GM19395 (cell line): ENCODE measurements around the gene CAMTA1.

Source experiments
- ATAC-seq: cut with Tn5 transposase; IDR thresholded peaks from one replicate; pipeline ENCODE4 v1.9.1; 2021; ENCODE audit warnings: mild to moderate bottlenecking, moderate library complexity; ENCODE audit not compliant: unreplicated experiment

The CAMTA1 gene

DNA sequence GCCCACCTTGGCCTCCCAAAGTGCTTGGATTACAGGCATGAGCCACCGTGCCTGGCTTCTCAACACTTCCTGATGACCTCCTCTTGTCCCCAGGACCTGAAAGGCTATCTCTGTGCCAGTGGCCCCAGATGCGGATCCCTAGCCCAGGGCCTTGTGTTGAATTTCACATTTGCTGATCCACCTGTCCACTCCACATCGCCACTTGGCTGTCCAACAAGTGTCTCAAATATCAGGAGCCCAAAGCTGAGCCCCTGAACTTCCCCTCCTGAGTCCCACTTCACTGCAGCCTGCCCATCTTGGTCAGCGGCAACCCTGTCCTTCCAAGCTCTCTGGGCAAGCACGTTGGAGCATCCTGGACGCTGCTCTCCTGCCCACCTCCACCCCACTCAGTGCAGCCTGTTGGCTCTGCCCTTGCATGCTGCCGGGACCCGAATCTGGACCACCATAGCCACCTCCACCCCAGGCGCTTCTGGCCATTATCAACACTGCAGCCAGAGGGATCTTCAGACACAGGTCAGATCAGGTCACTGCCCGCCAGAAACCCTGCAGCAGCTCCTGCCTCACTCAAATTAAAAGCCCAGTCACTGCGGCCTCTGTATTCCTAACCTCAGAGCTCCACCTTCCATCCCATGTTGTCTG is 633.3 kb downstream of the CAMTA1 start:
- no peak for ATAC-seq

DNA sequence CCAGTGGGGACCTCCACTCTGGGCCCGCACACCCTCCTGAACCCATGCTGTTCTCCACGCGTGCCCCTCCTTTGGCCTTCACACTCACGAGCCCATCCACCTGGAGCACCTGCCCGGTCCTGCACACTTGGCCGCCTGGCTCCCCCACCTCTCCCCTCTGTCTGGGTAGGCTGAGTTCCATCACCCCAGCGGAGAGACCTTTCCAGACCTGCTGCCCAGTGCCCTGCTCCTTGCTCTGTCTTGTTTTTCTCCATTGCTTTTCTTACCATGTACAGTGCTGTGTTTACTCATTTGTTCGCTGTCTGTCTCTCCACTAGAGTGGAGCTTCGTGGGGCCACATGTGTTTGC is 634.8 kb downstream of the CAMTA1 start:
- ATAC-seq, result no peak

DNA sequence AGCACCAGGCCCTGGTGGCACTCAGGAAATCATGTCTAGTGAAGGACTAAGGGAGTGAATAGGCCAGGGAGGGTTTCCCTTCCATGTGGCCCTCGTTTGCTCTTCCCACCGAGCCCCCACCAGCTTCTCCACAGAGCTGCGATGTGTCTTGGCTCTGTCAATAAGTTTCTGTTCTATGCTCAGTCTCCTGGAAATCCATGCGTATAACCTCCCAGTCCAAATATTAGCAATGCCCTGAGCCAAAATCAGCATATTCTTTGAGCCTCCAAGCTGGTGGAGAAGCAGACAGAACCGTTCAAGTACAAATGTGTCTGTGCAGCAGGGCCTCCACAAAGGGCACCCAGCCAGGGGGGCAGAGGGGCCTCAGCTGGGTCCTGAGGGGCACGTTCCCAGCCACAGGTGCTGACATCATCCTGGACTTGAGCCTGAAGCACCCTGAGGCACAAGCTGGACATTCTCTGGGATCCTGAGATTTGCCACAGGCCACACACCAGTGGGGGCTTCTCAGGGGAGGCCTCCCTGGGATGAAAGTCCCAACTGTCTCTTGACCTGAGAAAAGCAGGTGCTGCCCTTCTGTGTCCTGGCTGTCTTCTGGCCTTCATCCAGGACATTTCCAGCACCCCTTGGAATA is 635.3 kb downstream of the CAMTA1 start:
- no peak for ATAC-seq

DNA sequence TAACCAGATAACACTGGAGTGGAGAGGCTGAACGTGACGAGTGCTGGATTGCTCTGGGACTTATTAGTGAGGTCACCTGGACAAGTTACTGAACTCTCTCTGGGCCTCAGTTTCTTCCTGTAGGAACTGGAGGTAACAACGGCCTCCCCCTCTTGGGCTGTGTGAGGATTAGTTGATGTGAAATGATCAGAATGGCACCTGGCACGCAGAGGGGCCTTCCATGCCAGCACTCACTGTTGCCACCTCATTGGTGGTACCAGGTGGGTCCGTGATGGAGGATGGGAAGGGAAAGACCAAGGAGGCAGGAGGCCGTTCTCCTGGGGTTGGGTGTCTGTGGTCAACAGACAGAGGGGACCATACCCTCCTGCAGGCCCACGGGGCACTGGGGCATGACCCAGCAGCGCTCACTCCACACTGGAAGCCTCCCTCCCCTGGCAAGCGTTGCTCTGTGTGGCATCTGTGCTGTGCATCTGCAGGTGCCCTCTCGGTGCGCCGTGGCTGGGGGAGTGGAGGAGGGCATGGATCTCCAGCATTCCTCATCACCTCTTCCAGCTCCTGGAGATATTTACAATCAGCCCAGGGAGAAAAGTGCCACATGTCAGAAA is 636.3 kb downstream of the CAMTA1 start:
- ATAC-seq, result no peak

DNA sequence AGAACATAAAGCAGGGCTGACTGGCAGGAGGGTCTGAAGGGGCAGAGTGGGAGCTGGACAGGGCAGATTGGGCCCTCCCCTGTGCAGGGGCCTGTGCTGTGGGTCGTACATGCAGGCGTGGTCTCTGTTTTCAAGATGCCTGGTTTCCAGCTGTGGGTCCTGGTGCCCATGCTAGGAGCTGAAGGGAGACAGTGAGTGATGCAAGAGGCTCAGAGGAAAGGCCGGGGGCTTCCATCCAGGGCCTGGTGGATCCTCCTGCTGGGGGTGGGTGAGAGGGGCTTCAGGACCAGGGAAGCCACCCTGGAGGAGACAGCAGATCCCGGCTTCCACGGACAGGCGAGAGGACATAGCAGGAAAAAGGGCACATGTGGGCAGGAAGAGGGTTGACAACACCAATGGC is 636.8 kb downstream of the CAMTA1 start:
- no peak for ATAC-seq

DNA sequence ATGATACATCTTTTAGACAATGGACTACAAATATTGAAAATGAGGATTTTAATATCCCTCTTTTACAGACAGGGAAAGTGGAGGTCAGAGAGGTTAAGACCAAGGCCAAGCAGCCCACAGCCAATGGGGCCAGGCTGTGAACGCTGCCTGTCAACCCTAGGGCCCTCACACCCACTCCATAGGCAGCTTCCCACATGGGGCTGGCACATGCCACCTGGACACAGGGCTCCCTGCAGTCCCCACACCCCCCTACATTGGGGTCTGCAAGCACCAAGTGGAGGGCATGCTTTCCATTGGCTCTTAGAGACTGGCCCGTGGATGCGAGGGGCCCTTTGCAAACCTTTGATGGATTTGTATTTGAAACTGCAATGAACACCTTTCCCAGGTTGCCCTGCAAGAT is 637.3 kb downstream of the CAMTA1 start:
- no peak for ATAC-seq

DNA sequence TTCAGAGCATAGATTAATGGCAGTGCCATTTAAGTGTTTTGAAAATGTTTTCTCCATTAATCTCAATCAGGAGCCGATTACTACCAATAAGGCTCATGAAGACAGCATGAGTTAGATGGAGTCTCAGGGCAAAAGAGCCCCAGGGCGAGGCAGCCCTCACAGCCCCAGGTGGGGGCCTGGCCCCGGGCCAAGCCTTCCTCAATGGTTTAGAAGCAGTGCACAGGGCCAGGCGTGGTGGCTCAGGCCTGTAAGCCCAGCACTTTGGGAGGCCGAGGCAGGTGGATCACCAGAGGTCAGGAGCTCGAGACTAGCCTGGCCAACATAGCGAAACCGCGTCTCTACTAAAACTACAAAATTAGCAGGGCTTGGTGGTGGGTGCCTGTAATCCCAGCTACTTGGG is 637.7 kb downstream of the CAMTA1 start:
- ATAC-seq, result no peak

DNA sequence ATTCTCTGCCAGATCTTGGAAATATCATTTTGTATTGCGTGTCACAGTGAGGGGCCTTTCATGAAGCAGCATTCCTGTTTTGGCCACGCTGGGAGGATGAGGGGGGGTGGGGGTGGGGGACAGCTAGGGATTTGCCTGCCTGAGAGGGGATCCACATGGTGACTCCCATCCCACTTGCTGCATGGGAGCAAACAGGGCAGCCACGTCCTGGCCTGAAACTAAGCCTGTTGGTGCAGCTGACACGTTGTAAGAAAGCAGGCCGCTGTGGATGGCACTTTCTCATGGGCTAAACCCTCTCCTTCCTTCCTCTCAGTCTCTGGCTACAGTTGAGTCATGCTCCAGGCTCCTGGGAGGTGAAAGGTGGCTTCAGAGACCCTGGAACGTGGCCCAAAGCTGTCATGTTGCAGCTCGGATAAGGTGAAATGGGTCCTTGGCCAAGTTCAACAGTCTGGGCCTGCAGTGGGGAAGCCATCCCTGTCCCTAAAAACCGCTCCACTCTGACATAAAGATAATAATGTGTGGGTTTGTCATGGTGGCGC is 639.2 kb downstream of the CAMTA1 start:
- ATAC-seq, result no peak

DNA sequence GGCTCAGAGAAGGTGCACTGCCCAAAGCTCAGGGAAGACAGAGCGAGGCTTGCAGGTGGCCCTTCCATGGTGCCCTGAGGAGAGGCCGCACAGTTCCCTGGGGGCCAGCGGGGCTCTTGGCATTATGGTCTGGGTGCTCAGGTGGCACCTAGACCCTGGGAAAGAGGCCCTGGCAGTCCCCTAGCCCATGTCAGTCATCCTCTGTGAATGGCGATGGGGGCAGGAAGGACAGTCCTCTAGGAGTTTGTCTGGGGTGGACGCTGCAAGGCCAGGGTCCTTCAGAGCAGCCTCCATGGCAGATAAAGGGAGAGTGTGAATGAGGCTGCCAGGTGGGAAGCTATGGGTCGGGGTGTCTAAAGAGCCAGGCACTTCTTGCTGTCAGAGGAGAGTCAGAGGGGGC is 640.0 kb downstream of the CAMTA1 start:
- ATAC-seq, result no peak

DNA sequence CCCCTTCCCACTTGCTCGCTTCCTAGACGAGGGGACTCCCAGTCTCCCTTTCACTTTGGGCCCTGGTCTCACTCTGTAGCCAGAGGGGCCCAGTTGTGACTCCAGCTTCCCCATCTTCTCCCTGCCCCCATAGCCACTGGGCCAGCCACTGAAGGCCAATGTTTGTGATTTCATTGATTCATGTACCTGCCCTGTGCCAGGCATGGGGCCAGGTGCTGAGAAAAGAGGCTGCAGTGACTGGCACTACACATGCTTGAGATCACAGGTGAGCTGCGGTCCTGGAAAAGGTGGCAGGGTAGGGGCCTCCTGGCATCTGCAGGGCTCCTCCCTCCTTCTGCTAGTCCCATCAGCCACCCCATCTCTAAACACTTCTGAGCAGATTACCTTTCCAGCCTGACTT is 640.5 kb downstream of the CAMTA1 start:
- no peak for ATAC-seq

DNA sequence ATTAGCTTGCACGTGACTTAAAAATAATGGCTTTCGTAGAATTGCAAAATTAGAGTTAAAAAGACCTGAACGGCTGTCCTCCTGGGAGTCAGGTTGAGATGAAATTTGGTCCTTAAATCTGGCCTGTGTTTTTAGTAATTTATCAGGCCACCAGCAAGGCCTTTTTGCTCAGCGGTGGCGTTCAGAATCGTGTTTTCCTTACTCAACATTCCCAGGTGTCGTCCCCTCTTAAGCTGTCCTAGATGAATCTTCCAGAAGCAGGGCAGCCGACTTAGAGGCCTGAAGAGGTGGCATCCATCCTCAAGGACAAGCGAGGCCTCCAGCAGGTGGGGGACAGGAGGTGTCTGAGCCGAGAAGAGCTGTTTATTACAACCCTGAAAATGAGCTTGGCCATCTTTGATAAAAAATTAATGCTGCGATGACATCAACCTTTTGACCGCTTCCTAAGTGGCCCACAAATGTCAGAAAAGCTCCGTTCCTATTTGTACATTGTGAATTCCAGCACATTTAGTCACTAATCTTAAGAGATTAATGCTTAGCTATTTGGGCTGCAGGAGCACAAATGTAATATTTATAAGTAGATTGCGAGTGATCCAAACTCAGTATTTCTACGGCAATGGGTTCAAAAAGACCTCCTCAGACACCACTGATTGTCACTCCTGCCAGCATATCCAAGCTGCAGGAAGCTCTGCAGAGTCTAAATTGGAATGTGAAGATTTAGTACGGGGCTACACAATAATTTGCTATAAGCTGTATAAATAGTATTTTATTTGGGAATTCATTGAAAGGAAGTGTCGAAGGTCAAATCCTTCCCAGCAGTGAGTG is 641.7 kb downstream of the CAMTA1 start:
- no peak for ATAC-seq

DNA sequence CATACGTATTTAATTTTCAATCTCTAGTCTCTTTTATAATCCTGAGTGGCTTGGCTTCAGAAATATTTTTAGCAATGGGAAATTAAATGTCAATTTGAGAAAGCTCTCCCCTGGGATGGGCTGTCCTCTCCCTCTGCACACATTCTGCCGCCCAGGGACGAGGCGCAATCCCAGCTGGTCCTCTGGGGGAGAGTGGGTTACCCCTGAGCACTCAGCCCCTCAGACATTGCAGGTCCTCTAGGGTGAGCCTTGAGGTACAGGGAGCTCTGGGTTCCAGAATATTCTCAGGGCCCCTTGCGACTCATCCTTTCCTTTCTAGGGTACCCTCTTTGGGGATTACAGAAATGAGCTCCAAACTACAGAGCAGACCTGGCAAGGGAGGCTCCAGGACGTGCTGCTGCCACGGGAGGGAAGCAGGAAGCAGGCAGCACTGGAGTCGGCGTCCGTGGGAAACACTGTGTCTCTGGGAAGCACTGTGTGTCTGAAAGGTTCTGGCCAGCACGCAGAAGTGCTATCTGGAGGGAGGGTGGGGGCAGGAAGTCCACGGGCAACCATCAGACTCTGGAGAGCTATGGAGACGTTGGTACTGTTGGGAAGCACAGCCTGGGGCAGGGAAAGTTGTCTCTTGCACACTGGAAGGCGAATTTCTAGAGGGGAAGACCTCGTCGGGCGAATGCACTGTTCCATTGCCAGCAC is 642.5 kb downstream of the CAMTA1 start:
- no peak for ATAC-seq

DNA sequence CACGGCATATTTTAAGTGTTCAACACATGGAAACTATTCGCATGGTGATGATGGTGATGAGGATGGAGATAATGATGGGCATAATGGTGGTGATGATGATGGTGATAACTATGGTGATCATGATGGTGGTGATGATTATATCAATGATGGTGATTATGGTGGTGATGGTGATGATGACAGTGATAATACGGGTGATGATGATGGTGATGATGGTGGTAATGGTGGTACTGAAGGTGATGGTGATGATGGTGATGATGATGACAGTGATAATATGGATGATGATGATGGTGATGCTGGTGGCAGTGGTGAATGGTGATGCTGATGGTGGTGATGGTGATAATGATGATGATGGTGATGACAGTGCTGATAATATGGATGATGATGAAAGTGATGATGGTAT is 644.0 kb downstream of the CAMTA1 start:
- no peak for ATAC-seq

DNA sequence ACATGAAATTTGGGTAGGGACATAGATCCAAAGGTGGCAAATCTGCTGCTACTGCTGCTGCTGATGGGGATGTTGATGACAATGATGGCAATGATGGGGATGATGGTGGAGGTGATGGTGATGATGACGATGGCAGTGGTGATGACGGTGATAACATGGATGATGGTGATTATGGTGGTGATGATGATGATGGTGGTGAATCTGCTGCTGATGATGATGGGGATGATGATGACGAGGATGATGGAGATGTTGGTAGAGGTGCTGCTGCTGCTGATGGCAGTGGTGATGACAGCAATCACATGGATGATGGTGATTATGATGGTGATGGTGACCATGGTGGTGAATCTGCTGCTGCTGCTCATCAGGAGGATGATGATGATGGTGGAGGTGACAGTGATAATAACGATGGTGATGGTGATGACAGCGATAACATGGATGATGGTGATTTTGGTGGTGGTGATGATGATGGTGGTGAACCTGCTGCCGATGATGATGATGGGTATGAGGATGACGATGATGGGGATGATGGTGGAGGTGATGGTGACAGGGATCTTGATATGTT is 644.9 kb downstream of the CAMTA1 start:
- no peak for ATAC-seq

DNA sequence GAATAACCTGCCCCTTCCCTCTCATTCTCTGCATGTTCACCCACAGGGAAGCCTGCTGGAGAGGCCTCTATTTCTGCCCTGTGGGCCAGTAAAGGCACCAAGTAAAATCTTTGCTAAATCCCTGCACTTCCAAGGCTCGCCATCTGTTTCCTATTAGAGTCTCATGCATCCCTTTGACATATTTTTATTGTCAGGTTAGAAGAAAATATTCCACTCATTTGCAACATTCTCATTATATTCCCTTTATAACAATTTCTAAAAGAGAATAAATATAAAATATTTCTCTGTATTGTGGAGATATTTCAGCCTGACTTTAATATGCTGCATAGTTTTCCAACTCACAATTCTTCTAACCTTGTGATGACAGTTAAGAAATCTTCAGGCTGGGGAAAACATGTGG is 645.4 kb downstream of the CAMTA1 start:
- no peak for ATAC-seq

DNA sequence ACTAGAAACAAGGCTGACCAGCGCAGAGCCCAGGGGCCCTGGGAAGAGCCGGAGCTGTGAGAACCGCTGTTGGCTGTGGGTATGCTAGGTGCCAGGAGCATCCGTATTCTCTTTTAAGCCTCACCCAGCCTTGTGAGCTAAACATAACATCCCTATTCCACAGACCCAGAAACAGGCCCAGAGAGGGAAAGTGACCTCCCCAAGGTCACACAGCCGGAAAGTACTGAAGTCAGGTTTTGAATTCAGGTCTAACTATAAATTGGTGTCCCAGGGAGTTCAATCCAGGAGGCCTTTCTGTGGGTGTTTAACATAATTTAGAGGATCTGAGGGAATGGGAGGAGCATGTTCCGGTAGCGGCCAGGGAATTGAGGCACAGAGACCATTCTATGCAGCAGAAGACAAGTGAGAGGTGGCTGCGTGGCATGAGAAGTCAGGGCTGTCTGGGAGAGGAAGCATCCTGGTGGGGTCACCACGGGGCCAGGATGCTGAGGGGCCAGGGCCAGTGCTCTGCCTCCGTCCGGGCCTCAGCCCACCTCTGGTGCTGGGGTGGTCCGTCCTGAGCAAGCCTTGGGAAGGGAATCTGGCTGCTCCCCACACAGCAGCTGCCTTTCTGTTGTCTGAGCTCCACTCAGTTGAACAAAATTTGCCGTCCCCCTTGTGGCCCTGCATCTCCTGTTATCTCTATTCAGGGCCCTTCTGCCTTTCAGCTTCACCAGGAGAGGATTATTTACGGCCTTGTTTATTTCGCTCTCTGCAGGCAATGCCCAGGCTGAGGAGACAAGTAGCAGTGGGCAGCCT is 647.0 kb downstream of the CAMTA1 start:
- ATAC-seq, result no peak

DNA sequence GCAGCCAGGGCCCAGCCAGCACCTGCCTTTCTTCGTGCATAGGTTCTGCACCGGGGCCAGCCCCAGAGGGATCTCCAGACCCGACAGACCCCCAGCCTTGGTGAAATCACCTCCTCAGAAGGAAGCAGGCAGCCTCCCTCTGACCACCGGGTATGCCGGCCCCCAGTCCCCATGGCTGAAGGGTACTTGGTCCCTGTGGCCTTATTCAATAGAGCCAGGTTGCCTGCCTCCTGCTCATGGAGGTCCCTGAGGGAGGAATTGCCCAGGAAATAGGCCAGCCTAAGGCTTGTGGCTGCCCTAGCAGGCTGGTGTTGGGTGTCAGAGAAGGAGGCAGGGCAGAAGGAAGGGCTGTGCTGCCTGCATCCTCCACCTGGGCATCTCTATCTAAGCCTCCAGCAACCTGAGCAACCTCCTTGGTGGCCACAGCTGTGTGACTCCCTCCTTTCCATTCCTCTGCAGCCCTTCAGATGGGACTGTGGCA is 647.7 kb downstream of the CAMTA1 start:
- no peak for ATAC-seq

DNA sequence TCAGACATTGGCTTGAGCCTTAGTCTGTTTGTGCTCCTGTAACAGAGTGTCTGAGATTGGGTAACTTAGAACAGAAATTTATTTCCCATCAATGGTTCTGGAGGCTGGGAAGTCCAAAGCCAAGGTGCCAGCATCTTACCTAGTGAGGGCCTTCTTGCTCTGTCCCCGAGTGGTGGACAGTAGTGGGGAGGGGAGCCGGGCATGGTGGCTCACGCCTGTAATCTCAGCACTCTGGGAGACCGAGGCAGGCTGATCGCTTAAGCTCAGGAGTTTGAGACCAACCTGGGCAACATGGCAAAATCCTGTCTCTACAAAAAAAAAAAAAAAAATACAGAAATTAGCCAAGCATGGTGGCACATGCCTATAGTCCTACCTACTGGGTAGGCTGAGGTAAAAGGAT is 649.3 kb downstream of the CAMTA1 start:
- no peak for ATAC-seq

DNA sequence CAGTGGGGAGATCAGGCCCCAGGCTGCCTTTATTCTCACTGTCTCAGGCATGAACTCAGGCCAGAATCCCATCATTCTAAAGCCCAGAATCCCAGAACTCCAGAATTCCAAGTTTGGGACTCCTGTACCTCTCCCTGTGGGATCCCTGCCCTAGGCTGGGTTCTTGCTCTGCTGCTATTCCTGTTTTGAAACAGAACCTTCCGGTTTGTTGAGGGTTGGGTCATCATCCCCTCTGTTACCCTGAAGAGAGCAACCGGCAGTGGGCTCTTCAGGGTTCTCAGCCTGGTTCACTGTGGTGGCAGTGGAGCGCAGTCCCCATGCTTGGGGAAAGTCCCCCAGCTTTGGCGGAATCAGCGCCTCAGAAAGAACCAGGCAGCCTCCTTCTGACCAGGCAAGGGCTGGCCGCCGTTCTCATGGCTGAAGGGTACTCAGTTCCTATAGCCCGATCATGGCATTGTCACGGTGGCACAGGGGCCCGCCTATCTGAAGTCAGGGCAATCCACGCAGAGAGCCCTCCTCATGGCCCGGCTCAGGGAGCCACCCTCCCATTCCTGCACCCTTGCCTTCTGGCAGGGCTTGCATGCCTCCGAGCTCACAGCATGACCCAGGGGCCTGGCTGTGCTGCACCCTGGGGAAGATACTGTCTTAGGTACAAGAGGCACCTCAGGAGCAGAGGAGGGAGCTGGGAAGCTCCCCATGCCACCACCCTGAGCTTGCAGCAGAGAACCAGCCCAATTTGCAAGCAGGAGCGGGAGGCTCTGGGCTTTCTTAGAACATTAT is 650.2 kb downstream of the CAMTA1 start:
- no peak for ATAC-seq
